Endothelial cell of umbilical vein (primary cell): ENCODE results near the gene SMIM24. TPM values are rescaled to one million over a fixed set of nuclear protein-coding genes. Genes with fewer than 3 reads are reported as not detected.

Experiments used
- BruUV-seq: library from RNA; stranded (reverse); fragments of 400-500 nt; replicated peaks from 2 replicates; lab custom pipeline; 2021; lab: Mats Ljungman, UMichigan
- CTCF ChIA-PET: fragments of 300-600, 350-600 bp; sonication (Branson Sonifier 250); formaldehyde crosslinking; loops from one replicate; lab custom pipeline; 2021; ENCODE audit warnings: antibody characterized with exemption, inconsistent platforms; lab: Charles Lee
- POLR2A ChIA-PET: fragments of 300-600, 350-600 bp; sonication (Branson Sonifier 250); formaldehyde crosslinking; loops from one replicate; lab custom pipeline; 2021; ENCODE audit warnings: antibody characterized with exemption, inconsistent platforms; lab: Charles Lee
- DNase-seq: peaks from one replicate; pipeline ENCODE4 v3.0.0-alpha.2; 2011; ENCODE audit warnings: low read depth, low spot score
- FAIRE-seq: peaks from 2 replicates; lab custom pipeline; 2011; peaks lifted over from hg19 to GRCh38; lab: Jason Lieb, UNC
- H2AFZ ChIP-seq: 2 replicates; pipeline ENCODE4 v1.6.0; 2012; ENCODE audit warnings: low read depth, low read length, control low read depth, inconsistent platforms
- H3K27ac ChIP-seq: 2 replicates; pipeline ENCODE4 v1.5.1; 2011; ENCODE audit warnings: low read depth, mild to moderate bottlenecking, control low read depth, low read length, moderate library complexity; ENCODE audit not compliant: insufficient read depth
- H3K27me3 ChIP-seq, 2 experiments: 2 replicates each; pipeline versions ENCODE4 v1.6.0 to v1.6.1; 2011; ENCODE audit warnings: low read length in 2 of 2, mixed read lengths in 1 of 2; ENCODE audit not compliant: control insufficient read depth in 2 of 2, insufficient read depth in 2 of 2
- H3K36me3 ChIP-seq, 2 experiments: 2 replicates in 1 of 2; 3 replicates in 1 of 2; pipeline ENCODE4 v1.5.1; 2011; ENCODE audit warnings: low read length in 2 of 2, mild to moderate bottlenecking in 1 of 2, moderate library complexity in 1 of 2; ENCODE audit not compliant: control insufficient read depth in 2 of 2, insufficient read depth in 2 of 2; ENCODE audit errors: extremely low read depth in 1 of 2
- H3K4me1 ChIP-seq: 3 replicates; pipeline ENCODE4 v1.5.1; 2011; ENCODE audit warnings: mild to moderate bottlenecking, low read length; ENCODE audit not compliant: control insufficient read depth, insufficient read depth; ENCODE audit errors: extremely low read depth
- H3K4me2 ChIP-seq: 2 replicates; pipeline ENCODE4 v1.6.1; 2011; ENCODE audit warnings: low read length, control low read depth, mixed read lengths; ENCODE audit not compliant: insufficient read depth
- H3K4me3 ChIP-seq, 3 experiments: fragments of 200-600 bp in 1 of 3; sonication (generic), shearing (Covaris generic) in 1 of 3; replicated peaks in 1 of 3; 2 replicates each; pipeline ENCODE4 v1.5.1; 2011 to 2016; ENCODE audit warnings: control low read depth in 3 of 3, low read length in 3 of 3, mild to moderate bottlenecking in 2 of 3, inconsistent platforms in 1 of 3, low read depth in 1 of 3, moderate library complexity in 1 of 3; ENCODE audit not compliant: insufficient read depth in 1 of 3
- H3K79me2 ChIP-seq: 2 replicates; pipeline ENCODE4 v1.6.0; 2012; ENCODE audit warnings: low read length, inconsistent platforms; ENCODE audit not compliant: control insufficient read depth, insufficient read depth
- H3K9ac ChIP-seq: replicated peaks from 2 replicates; pipeline ENCODE3; 2011; ENCODE audit warnings: low read length, control low read depth; ENCODE audit not compliant: insufficient read depth; ENCODE audit errors: extremely low read depth
- H3K9me1 ChIP-seq: replicated peaks from 3 replicates; pipeline ENCODE4 v1.6.0; 2011; ENCODE audit warnings: mild to moderate bottlenecking, low read length; ENCODE audit not compliant: control insufficient read depth, insufficient read depth; ENCODE audit errors: extremely low read depth
- H3K9me3 ChIP-seq: replicated peaks from 2 replicates; pipeline ENCODE4 v1.5.1; 2012; ENCODE audit warnings: low read length, inconsistent platforms; ENCODE audit not compliant: control insufficient read depth, insufficient read depth
- H4K20me1 ChIP-seq: replicated peaks from 2 replicates; pipeline ENCODE3; 2011; ENCODE audit warnings: mild to moderate bottlenecking, low read length; ENCODE audit not compliant: control insufficient read depth, insufficient read depth; ENCODE audit errors: extremely low read depth
- CTCF ChIP-seq, 2 donors: IDR thresholded peaks; 1 replicate in 1 of 2; 2 replicates in 1 of 2; pipeline ENCODE4 v1.5.1; 2011; ENCODE audit warnings: low read length in 2 of 2, mild to moderate bottlenecking in 2 of 2, moderate library complexity in 2 of 2, control low read depth in 1 of 2, inconsistent platforms in 1 of 2, low read depth in 1 of 2; ENCODE audit not compliant: insufficient read depth in 1 of 2; ENCODE audit errors: extremely low read depth in 1 of 2
- EZH2 ChIP-seq: IDR thresholded peaks from 2 replicates; pipeline ENCODE4 v1.6.1; 2012; ENCODE audit warnings: borderline replicate concordance, low read depth, mild to moderate bottlenecking, moderate library complexity, low read length, inconsistent platforms; ENCODE audit not compliant: severe bottlenecking
- FOS ChIP-seq: IDR thresholded peaks from 2 replicates; pipeline ENCODE4 v1.6.1; 2011; ENCODE audit warnings: mild to moderate bottlenecking, low read length, moderate library complexity, borderline replicate concordance; ENCODE audit not compliant: insufficient read depth
- GATA2 ChIP-seq: IDR thresholded peaks from 2 replicates; pipeline ENCODE4 v1.7.0; 2011; ENCODE audit warnings: low read depth, mild to moderate bottlenecking, moderate library complexity, mixed read lengths, low read length; ENCODE audit not compliant: insufficient read length, insufficient read depth
- JUN ChIP-seq: IDR thresholded peaks from 2 replicates; pipeline ENCODE4 v1.6.1; 2011; ENCODE audit warnings: borderline replicate concordance, low read depth; ENCODE audit not compliant: insufficient read length, insufficient read depth
- MAX ChIP-seq: IDR thresholded peaks from 2 replicates; pipeline ENCODE4 v1.6.1; 2011; ENCODE audit not compliant: insufficient read depth, insufficient read length
- MYC ChIP-seq: IDR thresholded peaks from one replicate; pipeline ENCODE4 v1.6.1; 2011; ENCODE audit warnings: mild to moderate bottlenecking, low read depth, low read length
- POLR2A ChIP-seq: IDR thresholded peaks from 2 replicates; pipeline ENCODE4 v1.6.1; 2012; ENCODE audit warnings: low read depth, mild to moderate bottlenecking, control low read depth, low read length
- POLR2AphosphoS5 ChIP-seq: IDR thresholded peaks from 2 replicates; pipeline ENCODE4 v1.6.1; 2012; ENCODE audit warnings: low read depth, mild to moderate bottlenecking, control low read depth, low read length, moderate library complexity; ENCODE audit not compliant: insufficient read depth
- dilution Hi-C: fragments of 300-500 bp; cut with MboI; formaldehyde crosslinking; loops from one replicate; pipeline ENCODE4 v1.15.0; 2019; ENCODE audit warnings: low sequenced_read_pairs; ENCODE audit not compliant: extremely low pct_ligation_motif_present
- intact Hi-C: fragments of 100-400 bp; cut with micrococcal nuclease; formaldehyde crosslinking; loops from one replicate; pipeline ENCODE4 v1.10.0; 2022
- polyA plus RNA-seq, 4 experiments: library from polyadenylated mRNA; depleted of rRNA in 3 of 4; stranded (reverse) in 3 of 4; unstranded in 1 of 4; fragments of >200 nt; gene quantifications; 2 replicates each; pipeline versions ENCODE4 v1.2.1 to v1.2.3, GENCODE V29; 2011 to 2012; ENCODE audit warnings: missing spikeins in 1 of 4
- total RNA-seq: library from RNA; stranded (reverse); gene quantifications from 2 replicates; pipeline ENCODE4 v1.2.3, GENCODE V29; 2021

Gene SMIM24
- total and polyA plus RNA-seq, 2 donors (not counting 3 experiments of a cell fraction or from before 2014, with no cell fraction given): not detected

GRCh38 chr19:3479834-3480215 lies 500 bp downstream of the SMIM24 start:
- Histone ChIP-seq H3K36me3 (no peaks in the 10 kb centered on the region), H3K27me3 (peaks cover 3 to 11% of the 10 kb centered on the region in 2 experiments), H3K9ac (no peak overlapping the region), H2AFZ (no peak overlapping the region), H3K4me3 (no peak overlapping the region), H3K4me1 (no peaks in the 10 kb centered on the region), H3K9me1 (no peaks in the 10 kb centered on the region), H3K79me2 (no peaks in the 10 kb centered on the region), H3K27ac (no peak overlapping the region), H3K4me2 (no peak overlapping the region), H4K20me1 (no peaks in the 10 kb centered on the region), H3K9me3 (no peaks in the 10 kb centered on the region)
- no peak for TF ChIP-seq MAX
- no peak for TF ChIP-seq MYC
- TF ChIP-seq POLR2AphosphoS5: no peak
- no peak for TF ChIP-seq POLR2A
- TF ChIP-seq GATA2: no peak
- no peak for TF ChIP-seq EZH2
- no peak for TF ChIP-seq FOS
- no peak for TF ChIP-seq JUN
- TF ChIP-seq CTCF (IDR thresholded peaks at IDR 0.05; ENCODE audit: extremely low read depth in 1 of 2, insufficient read depth in 1 of 2, low read depth in 1 of 2, low read length in 2 of 2): no peak
- ChIA-PET POLR2A (no interaction called here), CTCF (interaction anchor here (1.1 to 1.4 kb wide), 2 partner anchors 51 to 175 kb away, joined by 4 to 8 read pairs; no protein-coding TSS in a partner anchor)
- FAIRE-seq (no peak), DNase-seq (no peak)
- intact Hi-C loops (no loop called here), dilution Hi-C loops (no loop called here)
- BruUV-seq: no TSS peak
